D721Med (cell line): Measurements from ENCODE around the gene RNF180.
"Not testable (repeated sequence)": the region's sequence is repeated elsewhere in the genome, so short reads cannot be mapped to it uniquely, and the experiment has no call there.

Experiments used
- DNase-seq: peaks from one replicate; pipeline ENCODE4 v3.0.0; 2011; ENCODE audit warnings: low spot score; ENCODE audit not compliant: insufficient read length
- FAIRE-seq: peaks from 2 replicates; lab custom pipeline; 2011; peaks lifted over from hg19 to GRCh38; lab: Jason Lieb, UNC
- TF ChIP-seq, protein P1 (sequence below): IDR thresholded peaks from 2 replicates; pipeline ENCODE4 v1.5.1; 2012; ENCODE audit warnings: mild to moderate bottlenecking, control low read depth; ENCODE audit not compliant: insufficient read depth; ENCODE audit errors: missing control alignments

RNF180 gene

DNA sequence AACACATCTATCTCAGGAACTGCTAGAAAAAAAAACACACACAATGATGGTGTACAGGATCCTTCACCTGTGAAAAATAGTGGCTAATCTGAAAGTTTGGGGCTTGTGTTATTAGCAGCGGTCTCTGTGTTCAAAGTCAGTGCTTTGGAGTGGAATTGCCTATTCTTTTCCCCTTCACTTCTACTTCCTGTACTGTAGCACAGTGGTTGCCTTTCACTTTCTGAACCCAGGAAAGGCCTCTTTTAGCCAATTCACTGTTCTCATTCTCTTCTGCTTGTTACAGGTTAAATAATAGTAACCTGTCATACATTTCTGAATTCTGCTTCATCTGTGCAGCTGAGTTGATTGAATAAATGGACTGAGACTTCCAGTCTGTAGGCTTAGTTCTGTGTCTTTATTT, 178.9 kb downstream of the RNF180 start:
- TF ChIP-seq, protein P1, sequence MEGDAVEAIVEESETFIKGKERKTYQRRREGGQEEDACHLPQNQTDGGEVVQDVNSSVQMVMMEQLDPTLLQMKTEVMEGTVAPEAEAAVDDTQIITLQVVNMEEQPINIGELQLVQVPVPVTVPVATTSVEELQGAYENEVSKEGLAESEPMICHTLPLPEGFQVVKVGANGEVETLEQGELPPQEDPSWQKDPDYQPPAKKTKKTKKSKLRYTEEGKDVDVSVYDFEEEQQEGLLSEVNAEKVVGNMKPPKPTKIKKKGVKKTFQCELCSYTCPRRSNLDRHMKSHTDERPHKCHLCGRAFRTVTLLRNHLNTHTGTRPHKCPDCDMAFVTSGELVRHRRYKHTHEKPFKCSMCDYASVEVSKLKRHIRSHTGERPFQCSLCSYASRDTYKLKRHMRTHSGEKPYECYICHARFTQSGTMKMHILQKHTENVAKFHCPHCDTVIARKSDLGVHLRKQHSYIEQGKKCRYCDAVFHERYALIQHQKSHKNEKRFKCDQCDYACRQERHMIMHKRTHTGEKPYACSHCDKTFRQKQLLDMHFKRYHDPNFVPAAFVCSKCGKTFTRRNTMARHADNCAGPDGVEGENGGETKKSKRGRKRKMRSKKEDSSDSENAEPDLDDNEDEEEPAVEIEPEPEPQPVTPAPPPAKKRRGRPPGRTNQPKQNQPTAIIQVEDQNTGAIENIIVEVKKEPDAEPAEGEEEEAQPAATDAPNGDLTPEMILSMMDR = no peak
- DNase-seq (no peak), FAIRE-seq (no peak)

DNA sequence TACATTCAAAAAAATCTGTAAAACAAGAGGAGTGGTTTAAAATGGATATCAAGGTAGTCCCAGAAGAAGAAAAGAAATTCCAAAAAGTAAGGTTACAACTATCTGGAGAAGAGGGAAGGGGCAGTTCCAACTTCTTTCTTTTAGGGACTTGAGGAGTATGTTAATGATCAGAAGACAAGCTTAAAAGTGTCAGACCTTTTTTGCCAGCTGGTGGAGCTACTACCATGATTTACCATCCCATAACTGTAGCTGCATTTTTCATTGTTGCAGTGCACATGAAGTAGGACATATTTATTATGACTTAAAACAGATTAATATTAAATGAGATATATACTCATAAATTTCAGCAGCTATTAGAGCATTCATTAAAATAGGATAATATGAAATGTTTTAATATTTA, 181.7 kb downstream of the RNF180 start:
- DNase-seq (no peak), FAIRE-seq (no peak)
- TF ChIP-seq, protein P1 = peak; percentile 20

DNA sequence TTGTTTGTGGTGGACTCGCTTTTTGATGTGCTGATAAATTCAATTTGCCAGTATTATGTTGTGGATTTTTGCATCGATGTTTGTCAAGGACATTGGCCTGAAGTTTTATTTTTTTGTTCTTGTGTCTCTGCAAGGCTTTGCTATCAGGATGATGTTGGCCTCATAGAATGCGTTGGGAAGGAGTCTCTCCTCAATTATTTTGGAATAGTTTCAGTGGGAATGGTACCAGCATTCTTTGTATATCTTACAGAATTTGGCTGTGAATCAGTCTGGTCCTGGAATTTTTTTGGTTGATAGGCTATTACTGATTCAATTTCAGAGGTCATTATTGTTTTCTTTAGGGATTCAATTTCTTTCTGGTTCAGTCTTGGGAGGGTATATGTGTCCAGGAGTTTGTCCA, 198.8 kb downstream of the RNF180 start:
- DNase-seq (no peak), FAIRE-seq (no peak)
- TF ChIP-seq, protein P1 = no peak

DNA sequence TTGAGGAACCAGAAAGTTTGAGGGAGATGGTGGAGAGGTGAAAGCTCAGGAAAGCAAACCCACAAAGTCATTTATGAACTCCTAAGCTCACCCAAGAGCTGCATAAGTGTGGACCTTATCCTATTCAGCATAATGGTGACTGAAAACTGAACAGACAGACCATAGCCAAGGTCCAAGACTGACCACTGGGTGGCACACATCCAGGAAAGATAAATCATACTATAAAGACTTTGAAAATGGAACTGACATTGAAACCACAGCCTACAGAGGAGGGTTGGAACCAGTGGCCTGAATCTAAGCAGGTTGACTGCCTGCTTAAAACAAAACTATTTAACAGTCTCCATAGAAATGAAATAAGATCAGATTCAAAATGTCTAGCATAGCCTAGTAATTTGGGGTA, 219.1 kb downstream of the RNF180 start:
- no peak for FAIRE-seq
- DNase-seq = no peak

DNA sequence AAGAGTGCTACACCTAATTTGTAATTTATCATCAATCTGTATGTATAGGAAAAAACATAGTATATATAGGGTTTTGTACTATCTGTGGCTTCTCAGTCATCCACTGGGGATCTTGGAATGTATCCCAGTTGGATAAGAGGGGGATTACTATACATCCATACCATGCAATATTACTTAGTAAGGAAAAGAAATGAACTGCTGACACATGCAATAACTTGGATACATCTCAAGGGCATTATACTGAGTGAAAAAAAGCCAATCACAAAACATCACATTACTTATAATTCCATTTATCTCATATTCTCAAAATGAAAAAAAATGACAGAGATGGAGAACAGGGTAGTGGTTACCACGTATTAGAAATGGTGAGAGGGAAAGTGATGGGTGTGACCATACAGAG, 231.9 kb downstream of the RNF180 start:
- TF ChIP-seq, protein P1 = no peak
- DNase-seq = no peak
- FAIRE-seq = no peak

More for the DNA sequence above, 219.1 kb downstream of the RNF180 start:
- TF ChIP-seq, protein P1 = no peak

DNA sequence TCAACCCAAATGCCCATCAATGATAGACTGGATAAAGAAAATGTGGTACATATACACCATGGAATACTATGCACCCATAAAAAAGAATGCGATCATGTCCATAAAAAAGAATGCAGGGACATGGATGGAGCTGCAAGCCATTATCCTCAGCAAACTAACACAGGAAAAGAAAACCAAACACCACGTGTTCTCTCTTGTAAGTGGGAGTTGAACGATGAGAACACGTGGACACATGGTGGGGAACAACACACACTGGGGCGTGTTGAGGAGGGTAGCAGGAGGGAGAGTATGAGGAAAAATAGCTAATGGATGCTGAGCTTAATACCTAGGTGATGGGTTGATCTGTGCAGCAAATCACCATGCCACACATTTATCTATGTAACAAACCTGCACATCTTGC, 233.1 kb downstream of the RNF180 start:
- FAIRE-seq, DNase-seq: not testable (repeated sequence)

DNA sequence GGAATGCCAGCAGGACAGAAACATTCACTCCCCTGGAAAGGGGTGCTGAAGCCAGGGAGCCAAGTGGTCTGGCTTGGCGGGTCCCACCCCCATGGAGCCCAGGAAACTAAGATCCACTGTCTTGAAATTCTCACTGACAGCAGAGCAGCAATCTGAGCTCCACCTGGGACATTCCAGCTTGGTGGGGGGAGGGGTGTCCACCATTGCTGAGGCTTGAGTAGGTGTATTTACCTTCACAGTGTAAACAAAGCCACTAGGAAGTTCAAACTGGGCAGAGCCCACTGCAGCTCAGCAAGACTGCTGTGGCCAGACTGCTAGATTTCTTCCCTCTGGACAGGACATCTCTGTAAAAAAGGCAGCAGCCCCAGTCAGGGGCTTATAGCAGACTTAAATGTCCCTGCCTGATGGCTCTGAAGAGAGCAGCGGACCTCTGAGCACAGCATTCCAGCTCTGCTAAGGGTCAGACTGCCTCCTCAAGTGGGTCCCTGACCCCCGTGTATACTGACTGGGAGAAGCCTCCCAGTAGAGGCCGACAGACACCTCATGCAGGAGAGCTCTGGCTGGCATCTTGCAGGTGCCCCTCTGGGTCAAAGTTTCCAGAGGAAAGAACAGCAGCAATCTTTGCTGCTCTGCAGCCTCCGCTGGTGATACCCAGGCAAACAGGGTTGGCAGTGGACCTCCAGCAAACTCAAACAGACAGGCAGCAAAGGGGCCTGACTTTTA, 241.6 kb downstream of the RNF180 start:
- FAIRE-seq, DNase-seq: not testable (repeated sequence)

DNA sequence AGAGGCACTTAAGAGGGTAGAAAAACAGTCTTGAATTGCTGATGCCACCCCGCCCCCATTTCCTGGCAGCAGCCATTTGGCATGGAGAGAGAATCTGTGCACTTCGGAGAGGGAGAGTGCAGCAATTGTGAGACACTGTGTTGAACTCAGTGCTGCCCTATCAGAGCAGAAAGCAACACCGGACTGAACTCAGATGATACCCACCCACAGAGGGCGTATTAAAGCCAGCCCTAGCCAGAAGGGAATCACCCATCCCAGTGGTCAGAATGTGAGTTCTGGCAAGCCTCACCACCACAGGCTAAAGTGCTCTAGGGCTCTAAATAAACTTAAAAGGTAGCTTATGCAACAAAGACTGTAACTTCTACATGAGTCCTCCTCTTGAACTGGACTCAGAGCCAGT, 251.7 kb downstream of the RNF180 start:
- no peak for FAIRE-seq
- DNase-seq = no peak

More for the DNA sequence above, 251.7 kb downstream of the RNF180 start:
- TF ChIP-seq, protein P1 = no peak
